Left lung (tissue), 10 donors: ENCODE results near the gene RNF167. TPM values are rescaled to one million over a fixed set of nuclear protein-coding genes. Genes with fewer than 3 reads are reported as not detected.

ENCODE experiments used
- ATAC-seq: fragments of 200-7000 bp; cut with Tn5 transposase; one replicate; pipeline ENCODE4 v1.9.1; 2020; ENCODE audit warnings: moderate library complexity
- DNase-seq, 4 donors: peaks; one replicate each; pipeline ENCODE4 v3.0.0-alpha.2; 2013 to 2020
- H3K27ac ChIP-seq, 2 donors: fragments of 200-600 bp; sonication (generic) in 1 of 2; one replicate each; pipeline versions ENCODE4 v1.5.0 to v1.8.0; 2020 to 2021
- H3K27me3 ChIP-seq, 2 donors: fragments of 200-600 bp; sonication (generic) in 1 of 2; one replicate each; pipeline versions ENCODE4 v1.5.0 to v1.8.0; 2020 to 2021
- H3K36me3 ChIP-seq, 2 donors: fragments of 200-600 bp; sonication (generic) in 1 of 2; one replicate each; pipeline versions ENCODE4 v1.5.0 to v1.8.0; 2020 to 2021
- H3K4me1 ChIP-seq, 2 donors: fragments of 200-600 bp; one replicate each; pipeline ENCODE4 v1.8.0; 2021
- H3K4me3 ChIP-seq, 2 donors: fragments of 200-600 bp; sonication (generic) in 1 of 2; one replicate each; pipeline versions ENCODE4 v1.5.0 to v1.8.0; 2020 to 2021; ENCODE audit warnings: mild to moderate bottlenecking in 1 of 2
- H3K9me3 ChIP-seq, 2 donors: fragments of 200-600 bp; sonication (generic) in 1 of 2; one replicate each; pipeline versions ENCODE4 v1.5.0 to v1.8.0; 2020 to 2021
- intact Hi-C, 2 donors: fragments of 100-400 bp; cut with DNase I; formaldehyde crosslinking; loops; one replicate each; pipeline versions ENCODE4 v1.11.2 to v1.14.2; 2022
- polyA plus RNA-seq, 6 donors: library from polyadenylated mRNA; unstranded; fragments of 120-200 nt; gene quantifications; one replicate each; pipeline ENCODE4 v1.2.1, GENCODE V29; 2013; ENCODE audit not compliant: insufficient read length in 6 of 6
- total RNA-seq, 2 donors: library from RNA; stranded (reverse); fragmentation: NEBNext Ultra II Directional; extraction: Animal tissue kit (Norgen Biotek cat#: 25700); gene quantifications; one replicate each; pipeline ENCODE4 v1.2.1, GENCODE V29; 2021
- TF ChIP-seq, protein P1 (sequence below), 2 donors: fragments of 200-600 bp; sonication (generic) in 1 of 2; IDR thresholded peaks; one replicate each; pipeline versions ENCODE4 v1.5.0 to v1.8.0; 2021; ENCODE audit warnings: antibody characterized with exemption in 2 of 2
- donor health status: DM: no; HTN: yes; CAD: no.
- donor health status: DM: no; HTN: no; CAD: no.

The RNF167 gene
- total and polyA plus RNA-seq, 8 donors: 101 to 126 (median 117) TPM

DNA sequence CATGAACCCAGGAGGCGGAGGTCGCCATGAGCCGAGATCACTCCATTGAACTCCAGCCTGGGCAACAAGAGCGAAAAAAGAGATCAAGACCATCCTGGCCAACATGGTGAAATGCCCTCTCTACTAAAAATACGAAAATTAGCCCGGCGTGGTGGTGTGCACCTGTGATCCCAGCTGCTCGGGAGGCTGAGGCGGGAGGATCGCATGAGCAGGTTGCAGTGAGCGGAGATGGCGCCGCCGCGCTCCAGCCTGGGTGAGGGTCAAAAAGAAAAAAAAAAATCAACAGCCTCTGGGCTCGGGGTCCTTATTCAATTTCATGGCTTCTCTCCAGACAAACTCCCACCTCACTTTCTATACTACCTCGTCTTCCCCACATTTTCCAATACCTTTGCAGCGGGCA is 11.2 kb upstream of the RNF167 start:
- intact Hi-C loops: no loop called here
- no peak overlapping the region for H3K4me3 ChIP-seq
- no peaks in the 10 kb centered on the region for H3K36me3 ChIP-seq
- DNase-seq (peak in 1 of 4 donors; percentile 39), ATAC-seq (no peak)
- H3K4me1 ChIP-seq: peaks cover under 1% of the 10 kb centered on the region in 2 donors
- TF ChIP-seq, protein P1, sequence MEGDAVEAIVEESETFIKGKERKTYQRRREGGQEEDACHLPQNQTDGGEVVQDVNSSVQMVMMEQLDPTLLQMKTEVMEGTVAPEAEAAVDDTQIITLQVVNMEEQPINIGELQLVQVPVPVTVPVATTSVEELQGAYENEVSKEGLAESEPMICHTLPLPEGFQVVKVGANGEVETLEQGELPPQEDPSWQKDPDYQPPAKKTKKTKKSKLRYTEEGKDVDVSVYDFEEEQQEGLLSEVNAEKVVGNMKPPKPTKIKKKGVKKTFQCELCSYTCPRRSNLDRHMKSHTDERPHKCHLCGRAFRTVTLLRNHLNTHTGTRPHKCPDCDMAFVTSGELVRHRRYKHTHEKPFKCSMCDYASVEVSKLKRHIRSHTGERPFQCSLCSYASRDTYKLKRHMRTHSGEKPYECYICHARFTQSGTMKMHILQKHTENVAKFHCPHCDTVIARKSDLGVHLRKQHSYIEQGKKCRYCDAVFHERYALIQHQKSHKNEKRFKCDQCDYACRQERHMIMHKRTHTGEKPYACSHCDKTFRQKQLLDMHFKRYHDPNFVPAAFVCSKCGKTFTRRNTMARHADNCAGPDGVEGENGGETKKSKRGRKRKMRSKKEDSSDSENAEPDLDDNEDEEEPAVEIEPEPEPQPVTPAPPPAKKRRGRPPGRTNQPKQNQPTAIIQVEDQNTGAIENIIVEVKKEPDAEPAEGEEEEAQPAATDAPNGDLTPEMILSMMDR (IDR thresholded peaks at IDR 0.05): no peak
- no peaks in the 10 kb centered on the region for H3K27me3 ChIP-seq
- no peaks in the 10 kb centered on the region for H3K9me3 ChIP-seq
- H3K27ac ChIP-seq: no peak overlapping the region

DNA sequence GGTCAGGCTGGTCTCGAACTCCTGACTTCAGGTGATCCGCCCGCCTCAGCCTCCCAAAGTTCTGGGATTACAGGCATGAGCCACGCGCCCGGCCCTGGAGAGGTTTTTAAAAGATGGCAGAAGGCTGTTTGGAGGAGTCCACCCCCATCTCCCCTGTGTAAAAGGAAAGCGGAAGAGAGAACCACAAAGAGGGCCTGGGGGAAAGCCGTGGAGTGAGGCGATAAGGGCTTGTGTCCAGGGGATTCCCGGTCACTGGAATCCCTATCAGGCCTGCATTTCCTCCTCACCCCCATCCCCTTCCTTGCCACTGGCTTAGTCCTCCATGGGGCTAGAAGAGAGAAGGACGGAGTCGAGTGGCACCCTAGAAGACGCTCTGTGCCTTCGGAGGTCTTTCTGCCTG is 8.1 kb upstream of the RNF167 start, which contains the start of gene GP1BA:
GP1BA (plus strand) TSS at position 315 of the 400 bp plus-strand sequence. CDS start 328 bp downstream, outside the sequence.
- Histone ChIP-seq H3K4me1 (peaks cover 7 to 8% of the 10 kb centered on the region in 2 donors), H3K27me3 (no peaks in the 10 kb centered on the region), H3K27ac (no peak within 1 kb of the TSS), H3K9me3 (no peaks in the 10 kb centered on the region), H3K36me3 (peaks cover 0 to 11% of the 10 kb centered on the region in 2 donors), H3K4me3 (no peak within 1 kb of the TSS)
- intact Hi-C loops: no loop called here
- peak in 1 of 4 donors; percentile 37 for DNase-seq
- ATAC-seq: no peak
- TF ChIP-seq, protein P1 (IDR thresholded peaks at IDR 0.05): no peak

DNA sequence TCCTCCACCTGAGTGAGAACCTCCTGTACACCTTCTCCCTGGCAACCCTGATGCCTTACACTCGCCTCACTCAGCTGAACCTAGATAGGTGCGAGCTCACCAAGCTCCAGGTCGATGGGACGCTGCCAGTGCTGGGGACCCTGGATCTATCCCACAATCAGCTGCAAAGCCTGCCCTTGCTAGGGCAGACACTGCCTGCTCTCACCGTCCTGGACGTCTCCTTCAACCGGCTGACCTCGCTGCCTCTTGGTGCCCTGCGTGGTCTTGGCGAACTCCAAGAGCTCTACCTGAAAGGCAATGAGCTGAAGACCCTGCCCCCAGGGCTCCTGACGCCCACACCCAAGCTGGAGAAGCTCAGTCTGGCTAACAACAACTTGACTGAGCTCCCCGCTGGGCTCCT is 7.3 kb upstream of the RNF167 start:
- TF ChIP-seq, protein P1 (IDR thresholded peaks at IDR 0.05): no peak
- no peaks in the 10 kb centered on the region for H3K9me3 ChIP-seq
- H3K27ac ChIP-seq: no peak overlapping the region
- H3K27me3 ChIP-seq: no peaks in the 10 kb centered on the region
- intact Hi-C loops: no loop called here
- H3K4me3 ChIP-seq: no peak overlapping the region
- peak in 1 of 4 donors; percentile 62 for DNase-seq
- no peak for ATAC-seq
- H3K36me3 ChIP-seq: peaks cover 0 to 19% of the 10 kb centered on the region in 2 donors
- H3K4me1 ChIP-seq: peaks cover 7 to 8% of the 10 kb centered on the region in 2 donors

DNA sequence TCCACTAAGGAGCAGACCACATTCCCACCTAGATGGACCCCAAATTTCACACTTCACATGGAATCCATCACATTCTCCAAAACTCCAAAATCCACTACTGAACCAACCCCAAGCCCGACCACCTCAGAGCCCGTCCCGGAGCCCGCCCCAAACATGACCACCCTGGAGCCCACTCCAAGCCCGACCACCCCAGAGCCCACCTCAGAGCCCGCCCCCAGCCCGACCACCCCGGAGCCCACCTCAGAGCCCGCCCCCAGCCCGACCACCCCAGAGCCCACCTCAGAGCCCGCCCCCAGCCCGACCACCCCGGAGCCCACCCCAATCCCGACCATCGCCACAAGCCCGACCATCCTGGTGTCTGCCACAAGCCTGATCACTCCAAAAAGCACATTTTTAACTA is 6.4 kb upstream of the RNF167 start:
- DNase-seq (peak in 1 of 4 donors; percentile 37), ATAC-seq (no peak)
- intact Hi-C loops: no loop called here
- TF ChIP-seq, protein P1 (IDR thresholded peaks at IDR 0.05): no peak
- no peaks in the 10 kb centered on the region for H3K9me3 ChIP-seq
- no peak overlapping the region for H3K4me3 ChIP-seq
- H3K4me1 ChIP-seq: peaks cover 11 to 16% of the 10 kb centered on the region in 2 donors
- peaks cover 0 to 26% of the 10 kb centered on the region in 2 donors for H3K36me3 ChIP-seq
- no peak overlapping the region for H3K27ac ChIP-seq
- no peaks in the 10 kb centered on the region for H3K27me3 ChIP-seq

DNA sequence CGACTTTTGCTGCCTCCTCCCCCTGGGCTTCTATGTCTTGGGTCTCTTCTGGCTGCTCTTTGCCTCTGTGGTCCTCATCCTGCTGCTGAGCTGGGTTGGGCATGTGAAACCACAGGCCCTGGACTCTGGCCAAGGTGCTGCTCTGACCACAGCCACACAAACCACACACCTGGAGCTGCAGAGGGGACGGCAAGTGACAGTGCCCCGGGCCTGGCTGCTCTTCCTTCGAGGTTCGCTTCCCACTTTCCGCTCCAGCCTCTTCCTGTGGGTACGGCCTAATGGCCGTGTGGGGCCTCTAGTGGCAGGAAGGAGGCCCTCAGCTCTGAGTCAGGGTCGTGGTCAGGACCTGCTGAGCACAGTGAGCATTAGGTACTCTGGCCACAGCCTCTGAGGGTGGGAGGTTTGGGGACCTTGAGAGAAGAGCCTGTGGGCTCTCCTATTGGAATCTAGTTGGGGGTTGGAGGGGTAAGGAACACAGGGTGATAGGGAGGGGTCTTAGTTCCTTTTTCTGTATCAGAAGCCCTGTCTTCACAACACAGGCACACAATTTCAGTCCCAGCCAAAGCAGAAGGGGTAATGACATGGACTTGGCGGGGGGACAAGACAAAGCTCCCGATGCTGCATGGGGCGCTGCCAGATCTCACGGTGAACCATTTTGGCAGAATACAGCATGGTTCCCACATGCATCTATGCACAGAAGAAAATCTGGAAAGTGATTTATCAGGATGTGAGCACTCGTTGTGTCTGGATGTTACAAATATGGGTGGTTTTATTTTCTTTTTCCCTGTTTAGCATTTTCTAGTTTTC is 5.7 kb upstream of the RNF167 start:
- TF ChIP-seq, protein P1 (IDR thresholded peaks at IDR 0.05): no peak
- Histone ChIP-seq H3K9me3 (no peaks in the 10 kb centered on the region), H3K27ac (no peak overlapping the region), H3K4me3 (no peak overlapping the region), H3K4me1 (peaks cover 17 to 23% of the 10 kb centered on the region in 2 donors), H3K27me3 (no peaks in the 10 kb centered on the region), H3K36me3 (peaks cover 0 to 26% of the 10 kb centered on the region in 2 donors)
- ATAC-seq (peak; percentile 38), DNase-seq (peak in 3 of 4 donors; percentile 15 to 78 (median 46))
- intact Hi-C loops: no loop called here
